G401 (cell line): Measurements from ENCODE around the gene KIF21A. TPM values are rescaled to one million over a fixed set of nuclear protein-coding genes. Genes with fewer than 3 reads are reported as not detected.
A peak's percentile ranks its signal among the peaks of the same experiment; 100 is the strongest.

ENCODE experiments used
- DNase-seq: peaks from one replicate; pipeline ENCODE4 v3.0.0-alpha.2; 2015; ENCODE audit warnings: low spot score
- in situ Hi-C: cut with HindIII; loops from 2 replicates; pipeline ENCODE4 v1.10.0; 2016; ENCODE audit warnings: low sequenced_read_pairs, mixed read lengths
- total RNA-seq: library from RNA; depleted of rRNA; stranded (reverse); fragments of >200 nt; shearing (Covaris generic); gene quantifications from 2 replicates; pipeline ENCODE4 v1.2.3, GENCODE V29; 2014

The KIF21A gene
- total RNA-seq, 1 experiment from 2014 or later, result 11.0 TPM

- in situ Hi-C loops, result no loop called here
- peak; percentile 13 for DNase-seq
Measured at GRCh38 chr12:39441189-39441962, 1.5 kb downstream of the KIF21A start.

DNA sequence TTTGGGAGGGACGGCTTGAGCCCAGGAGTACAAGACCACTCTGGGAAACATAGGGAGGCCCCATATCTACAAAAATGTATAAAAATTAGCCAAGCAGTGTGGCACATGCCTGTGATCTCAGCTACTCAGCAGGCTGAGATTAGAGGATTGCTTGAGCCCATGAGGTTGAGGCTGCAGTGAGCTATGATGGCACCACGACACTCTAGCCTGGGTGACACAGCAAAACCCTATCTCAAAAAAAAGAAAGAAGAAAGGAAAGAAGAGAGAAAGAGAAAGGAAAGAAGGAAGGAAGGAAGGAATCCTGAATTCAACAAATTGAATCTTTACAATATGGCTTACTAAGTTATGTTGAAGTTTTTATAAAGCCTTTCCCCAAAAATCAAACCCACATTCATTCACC is 2.1 kb downstream of the KIF21A start:
- peak; percentile 32 for DNase-seq
- in situ Hi-C loops, result no loop called here

- peak; percentile 8 for DNase-seq
- in situ Hi-C loops, result no loop called here
Measured at GRCh38 chr12:39440101-39440500, 2.8 kb downstream of the KIF21A start.

DNA sequence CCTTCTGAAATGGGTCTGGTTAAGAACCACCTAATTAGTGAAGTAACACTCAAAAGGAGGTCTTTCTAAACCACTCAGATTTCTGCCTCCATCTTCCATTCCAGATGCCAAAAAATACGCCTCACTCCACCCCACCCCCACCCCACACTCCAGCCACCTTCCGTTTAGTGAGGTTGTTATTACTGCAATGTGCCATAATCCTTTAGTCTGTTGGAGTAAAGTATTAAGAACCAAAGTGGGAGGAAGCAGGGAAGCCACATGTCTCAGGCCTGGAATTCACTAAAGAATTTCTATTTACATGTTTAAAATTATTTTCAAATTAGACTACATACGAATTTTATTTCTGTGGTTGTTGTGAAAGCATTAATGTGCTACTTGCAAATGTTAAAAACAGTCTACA is 7.4 kb downstream of the KIF21A start:
- no peak for DNase-seq
- in situ Hi-C loops, result no loop called here

DNA sequence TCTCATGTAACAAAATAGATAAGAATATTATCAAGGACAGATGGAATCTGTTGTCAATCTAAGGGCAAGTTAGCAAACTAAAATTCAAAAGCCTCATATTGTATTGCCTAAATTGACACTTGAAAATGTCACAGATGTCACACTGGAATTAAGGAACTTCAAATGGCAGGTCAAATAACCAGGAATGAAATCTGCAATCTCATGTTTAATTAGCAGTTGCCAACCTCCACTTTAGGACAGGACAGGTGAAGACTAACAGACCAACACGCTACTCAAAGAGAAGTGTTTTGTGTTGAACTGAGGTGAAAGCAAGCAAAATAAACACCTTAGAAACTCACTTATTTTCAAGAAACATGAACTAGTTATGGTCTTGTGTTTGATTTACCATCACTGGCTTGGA is 11.1 kb downstream of the KIF21A start:
- in situ Hi-C loops, result no loop called here
- DNase-seq, result no peak

DNA sequence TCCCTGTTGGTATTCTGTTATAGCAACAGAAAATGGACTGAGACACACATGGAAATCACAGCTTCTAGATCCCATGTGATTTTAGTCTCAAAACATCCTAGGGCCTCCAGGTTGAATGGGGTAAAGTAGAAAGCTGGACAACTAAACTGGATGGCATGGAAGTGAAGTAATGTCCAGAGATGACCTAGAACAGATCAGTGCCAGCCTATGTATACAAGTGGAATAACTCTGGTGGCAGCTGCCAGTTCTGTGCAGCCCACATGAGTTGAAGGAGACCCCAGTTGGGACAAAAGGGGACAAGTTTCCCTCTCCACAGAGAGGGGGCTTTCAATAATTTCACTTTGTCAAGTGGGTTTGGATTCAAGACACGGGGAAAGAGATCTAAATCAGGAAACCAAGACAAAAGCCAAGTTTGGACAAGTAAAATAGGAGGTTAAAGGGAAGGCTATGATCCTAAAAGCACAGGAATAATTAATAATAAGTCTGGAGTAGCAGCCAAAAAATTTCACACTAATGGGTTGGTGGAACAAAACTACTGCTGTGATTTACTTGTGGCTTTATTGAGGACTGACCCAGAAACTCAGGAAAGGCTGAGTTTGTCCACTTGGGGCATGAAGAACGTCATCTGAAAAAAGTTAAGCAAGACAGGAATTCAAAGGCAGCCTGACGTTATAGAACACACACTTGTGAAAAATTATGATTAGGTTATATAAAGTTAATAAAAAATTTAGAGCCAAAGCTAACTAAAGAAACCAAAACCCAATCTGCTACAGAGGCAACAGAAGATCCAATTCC is 11.7 kb downstream of the KIF21A start:
- no peak for DNase-seq
- in situ Hi-C loops, result no loop called here

- in situ Hi-C loops, result no loop called here
- no peak for DNase-seq
Measured at GRCh38 chr12:39429809-39430208, 13.1 kb downstream of the KIF21A start.

DNA sequence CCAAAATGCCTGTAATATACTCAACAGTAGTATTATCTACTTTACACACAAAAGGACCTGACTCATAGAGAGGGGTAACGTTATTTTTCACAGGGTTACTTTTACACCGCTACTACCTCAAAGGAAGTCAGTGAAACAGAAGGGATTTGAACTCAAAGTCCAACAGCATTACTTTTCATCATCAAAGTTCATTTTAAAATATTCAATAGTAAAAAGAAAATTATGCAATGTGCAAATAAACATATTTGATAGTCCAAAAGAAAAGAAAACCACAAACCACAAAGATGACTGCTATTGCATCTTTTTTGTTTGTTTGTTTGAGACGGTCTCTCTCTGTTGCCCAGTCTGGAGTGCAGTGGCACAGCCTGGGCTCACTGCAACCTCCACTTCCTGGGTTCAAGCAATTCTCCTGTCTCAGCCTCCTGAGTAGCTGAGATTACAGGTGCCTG is 15.5 kb downstream of the KIF21A start:
- in situ Hi-C loops, result no loop called here
- no peak for DNase-seq

GRCh38 chr12:39426636-39427240 is 16.2 kb downstream of the KIF21A start:
- in situ Hi-C loops, result no loop called here
- DNase-seq, result no peak

- no peak for DNase-seq
- in situ Hi-C loops, result no loop called here
Measured at GRCh38 chr12:39420043-39420442, 22.9 kb downstream of the KIF21A start.

- in situ Hi-C loops, result no loop called here
- no peak for DNase-seq
Measured at GRCh38 chr12:39419471-39419870, 23.4 kb downstream of the KIF21A start.

GRCh38 chr12:39417916-39418315 is 25.0 kb downstream of the KIF21A start:
- no peak for DNase-seq
- in situ Hi-C loops, result no loop called here

DNA sequence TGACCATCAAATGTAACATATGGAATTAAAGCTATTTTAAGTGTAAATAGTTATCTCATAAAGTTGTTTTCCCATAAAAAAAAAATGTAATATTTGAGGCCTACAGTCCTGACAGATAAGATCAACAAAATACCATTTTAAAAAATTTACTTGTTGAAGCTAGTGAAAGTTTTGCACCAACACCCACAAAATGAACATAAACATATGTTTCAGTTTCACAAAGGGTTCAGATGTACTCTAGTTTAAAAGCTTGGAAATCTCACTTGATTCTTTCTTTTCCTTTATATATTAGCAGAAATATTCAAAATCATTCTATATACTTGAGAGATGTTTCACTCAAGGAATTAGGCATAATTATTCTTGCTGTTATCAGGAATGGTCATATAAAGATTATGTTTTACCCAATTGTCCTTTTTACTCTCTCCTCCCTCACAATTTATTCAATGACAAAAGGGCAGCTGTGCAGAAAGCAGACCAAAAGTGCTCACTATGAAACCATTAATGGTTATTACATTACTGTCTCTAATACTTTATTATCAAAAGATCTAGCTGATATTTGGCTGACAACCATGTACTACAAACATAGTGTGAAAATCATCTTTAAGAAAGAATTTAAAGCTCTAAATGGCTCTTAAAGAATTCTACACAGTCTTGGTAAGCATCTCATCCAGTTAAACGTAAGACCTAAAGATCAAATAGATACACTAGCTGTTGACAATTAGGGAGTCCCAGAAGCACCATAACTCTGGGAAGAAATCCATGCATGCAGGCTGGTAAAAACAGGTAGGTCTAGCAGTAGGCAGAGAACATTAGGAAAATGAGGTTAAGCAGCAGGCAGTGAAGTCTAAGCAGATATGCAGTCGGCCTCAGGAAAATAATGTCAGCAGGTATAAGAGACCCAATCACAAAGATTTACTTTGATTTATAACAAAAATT is 28.8 kb downstream of the KIF21A start:
- in situ Hi-C loops, result no loop called here
- peak; percentile 46 for DNase-seq

GRCh38 chr12:39412210-39412609 is 30.7 kb downstream of the KIF21A start:
- in situ Hi-C loops, result no loop called here
- DNase-seq, result no peak

DNA sequence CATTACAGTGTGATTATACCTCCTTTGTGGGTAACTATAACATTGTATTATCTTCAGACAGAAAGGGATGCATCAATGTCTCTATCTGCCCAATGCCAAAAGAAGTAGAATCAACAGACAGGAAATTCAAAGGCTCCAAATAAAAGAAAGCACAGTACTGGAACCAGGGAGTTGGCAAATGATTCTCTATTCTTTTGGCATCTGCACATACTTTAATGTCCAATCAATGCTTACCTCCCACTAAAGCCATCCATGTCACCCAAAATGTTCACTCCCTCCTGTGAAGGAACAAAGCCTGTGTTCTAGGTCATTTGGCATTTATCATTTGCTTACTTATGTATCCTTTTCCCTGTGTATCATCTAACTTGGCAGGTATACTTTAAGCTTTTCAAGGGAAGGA is 36.7 kb downstream of the KIF21A start:
- in situ Hi-C loops, result no loop called here

DNA sequence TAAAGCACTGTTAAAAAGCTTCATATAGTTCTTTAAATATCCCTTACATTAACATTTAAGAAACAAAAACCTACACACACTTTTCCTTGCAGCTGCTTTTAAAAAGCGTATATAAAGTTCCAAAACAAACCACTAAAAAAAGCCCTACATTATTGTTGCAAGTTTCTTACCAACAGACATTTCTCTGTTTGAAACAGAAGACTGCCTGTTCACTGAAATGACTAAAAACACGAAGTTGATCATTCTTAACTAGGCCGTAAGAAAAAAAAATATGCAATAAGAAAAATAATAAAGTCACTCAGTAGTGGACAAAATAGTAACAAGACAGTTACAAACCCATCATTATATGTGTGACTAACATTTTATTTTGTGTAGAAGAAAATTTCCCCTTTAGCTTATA is 37.3 kb downstream of the KIF21A start:
- in situ Hi-C loops, result no loop called here
- DNase-seq, result no peak

More for the DNA sequence above, 36.7 kb downstream of the KIF21A start:
- peak; percentile 33 for DNase-seq

DNA sequence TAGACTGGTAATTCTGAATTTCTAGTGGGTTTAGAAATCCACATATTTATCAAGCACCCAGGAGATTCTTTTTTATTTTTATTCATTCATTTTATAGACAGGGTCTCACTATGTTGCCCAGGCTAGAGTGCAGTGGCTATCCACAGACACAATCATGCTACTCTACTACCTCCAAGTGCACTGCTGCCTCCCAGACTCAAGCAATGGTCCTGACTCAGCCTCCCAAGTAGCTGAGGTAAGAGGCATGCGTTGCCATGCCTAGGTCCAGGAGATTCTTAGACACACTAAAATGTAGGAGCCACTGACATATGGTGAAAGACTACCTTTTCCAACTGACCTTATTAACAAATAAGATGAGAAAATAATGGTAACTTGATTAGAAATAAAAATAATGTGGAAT is 38.9 kb downstream of the KIF21A start:
- in situ Hi-C loops, result no loop called here
- DNase-seq, result no peak

GRCh38 chr12:39403376-39403775 is 39.5 kb downstream of the KIF21A start:
- in situ Hi-C loops, result no loop called here
- no peak for DNase-seq

- in situ Hi-C loops, result no loop called here
- DNase-seq, result no peak
Measured at GRCh38 chr12:39402922-39403321, 40.0 kb downstream of the KIF21A start.
